GM12864 (cell line): Measurements from ENCODE around the gene SLC26A8.
"Not testable (repeated sequence)": the region's sequence is repeated elsewhere in the genome, so short reads cannot be mapped to it uniquely, and the experiment has no call there.

Experiments used
- DNase-seq: peaks from one replicate; pipeline ENCODE4 v3.0.0-alpha.2; 2011; ENCODE audit warnings: low read depth
- H3K4me3 ChIP-seq: 2 replicates; pipeline ENCODE4 v1.5.1; 2011; ENCODE audit warnings: mild to moderate bottlenecking, low read depth, low read length, control low read depth
- CTCF ChIP-seq: IDR thresholded peaks from 2 replicates; pipeline ENCODE4 v1.5.1; 2011; ENCODE audit warnings: low read depth, mild to moderate bottlenecking, moderate library complexity, low read length, control low read depth, inconsistent platforms; ENCODE audit errors: missing control alignments

Gene SLC26A8

GRCh38 chr6:35916056-35916455 lies 108.4 kb downstream of the SLC26A8 start:
- H3K4me3 ChIP-seq = no peak overlapping the region
- DNase-seq = no peak
- TF ChIP-seq CTCF = no peak

GRCh38 chr6:35914536-35914935 lies 109.9 kb downstream of the SLC26A8 start:
- no peak overlapping the region for H3K4me3 ChIP-seq
- DNase-seq = no peak
- TF ChIP-seq CTCF = no peak

- no peak for DNase-seq
- no peak overlapping the region for H3K4me3 ChIP-seq
- TF ChIP-seq CTCF = no peak
These were observed 112.4 kb downstream of the SLC26A8 start for GRCh38 chr6:35911871-35912653.

GRCh38 chr6:35909571-35909970 lies 114.9 kb downstream of the SLC26A8 start:
- H3K4me3 ChIP-seq, DNase-seq: not testable (repeated sequence)

GRCh38 chr6:35908753-35909401 lies 115.6 kb downstream of the SLC26A8 start:
- H3K4me3 ChIP-seq, DNase-seq: not testable (repeated sequence)

- no peak for TF ChIP-seq CTCF
- no peak overlapping the region for H3K4me3 ChIP-seq
- no peak for DNase-seq
These were observed 116.7 kb downstream of the SLC26A8 start for GRCh38 chr6:35907750-35908149.

GRCh38 chr6:35906499-35906846 lies 118.0 kb downstream of the SLC26A8 start:
- no peak for TF ChIP-seq CTCF
- H3K4me3 ChIP-seq = no peak overlapping the region
- no peak for DNase-seq
